Right kidney (tissue), 1 donor: ENCODE measurements around the gene RALGAPA2.

Experiments used
- DNase-seq: peaks from one replicate; pipeline ENCODE4 v3.0.0-alpha.2; 2016

RALGAPA2 gene

GRCh38 chr20:20531283-20531682, 181.2 kb downstream of the RALGAPA2 start:
- no peak for DNase-seq

GRCh38 chr20:20530428-20531151, 181.9 kb downstream of the RALGAPA2 start:
- DNase-seq, result no peak

GRCh38 chr20:20529597-20529996, 182.8 kb downstream of the RALGAPA2 start:
- DNase-seq, result no peak

GRCh38 chr20:20528861-20529260, 183.6 kb downstream of the RALGAPA2 start:
- no peak for DNase-seq

- no peak for DNase-seq
Observed at GRCh38 chr20:20527661-20528060, 184.8 kb downstream of the RALGAPA2 start.

- DNase-seq, result no peak
Observed at GRCh38 chr20:20525756-20526155, 186.7 kb downstream of the RALGAPA2 start.

- DNase-seq, result no peak
Observed at GRCh38 chr20:20525214-20525613, 187.2 kb downstream of the RALGAPA2 start.

- no peak for DNase-seq
Observed at GRCh38 chr20:20524756-20525155, 187.7 kb downstream of the RALGAPA2 start.

GRCh38 chr20:20521736-20522135, 190.7 kb downstream of the RALGAPA2 start:
- DNase-seq, result no peak

GRCh38 chr20:20520776-20521175, 191.7 kb downstream of the RALGAPA2 start:
- DNase-seq, result no peak

- DNase-seq, result no peak
Observed at GRCh38 chr20:20519269-20519668, 193.2 kb downstream of the RALGAPA2 start.

GRCh38 chr20:20518263-20518662, 194.2 kb downstream of the RALGAPA2 start:
- no peak for DNase-seq

GRCh38 chr20:20517296-20517695, 195.1 kb downstream of the RALGAPA2 start:
- DNase-seq, result no peak

- no peak for DNase-seq
Observed at GRCh38 chr20:20513720-20514119, 198.7 kb downstream of the RALGAPA2 start.

- DNase-seq, result no peak
Observed at GRCh38 chr20:20505554-20505953, 206.9 kb downstream of the RALGAPA2 start.

GRCh38 chr20:20503777-20504530, 208.5 kb downstream of the RALGAPA2 start:
- no peak for DNase-seq

GRCh38 chr20:20501128-20501527, 211.3 kb downstream of the RALGAPA2 start:
- no peak for DNase-seq

GRCh38 chr20:20500312-20500711, 212.1 kb downstream of the RALGAPA2 start:
- DNase-seq, result no peak

GRCh38 chr20:20499439-20499838, 213.0 kb downstream of the RALGAPA2 start:
- no peak for DNase-seq

GRCh38 chr20:20498076-20498861, 214.2 kb downstream of the RALGAPA2 start:
- DNase-seq, result no peak

- no peak for DNase-seq
Observed at GRCh38 chr20:20497242-20497978, 215.0 kb downstream of the RALGAPA2 start.
